Measurements from ENCODE around the gene NR3C2. TPM values are rescaled to one million over a fixed set of nuclear protein-coding genes. Genes with fewer than 3 reads are reported as not detected.

The NR3C2 gene
- total and polyA plus RNA-seq, 2 experiments from 2014 or later: 1.2 to 3.0 TPM

DNA sequence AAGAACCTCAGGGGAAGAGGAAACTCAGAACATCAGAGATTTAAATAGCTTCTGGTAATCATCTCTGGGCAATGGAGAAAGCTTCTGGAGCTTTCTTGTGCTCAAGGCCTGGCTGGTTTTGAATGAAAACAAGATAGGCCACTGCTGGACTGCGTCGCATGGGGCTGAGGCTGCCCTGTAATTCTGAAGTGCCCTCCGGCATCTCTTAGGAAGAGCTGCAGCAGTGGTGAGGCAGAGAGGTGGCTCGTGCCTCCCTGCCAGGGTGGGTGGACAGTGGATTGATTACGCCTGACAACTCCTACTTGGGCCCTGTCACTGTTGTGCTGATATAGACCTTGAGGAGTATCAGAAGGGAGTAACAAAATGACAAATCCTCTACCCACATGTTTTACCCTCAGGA is 279.7 kb downstream of the NR3C2 start:
- H3K4me1 Mint-ChIP-seq: peaks cover 8% of the 10 kb centered on the region; the same call in 2 of the 3 replicates
- no peaks in the 10 kb centered on the region for H3K36me3 Mint-ChIP-seq (ENCODE audit: low read depth)
- H3K4me1 ChIP-seq (ENCODE audit: insufficient read depth): peaks cover 8% of the 10 kb centered on the region; the same call in 1 of the 2 replicates
- no peaks in the 10 kb centered on the region for H3K27me3 ChIP-seq (ENCODE audit: insufficient read depth)
- no peak overlapping the region for H2AFZ ChIP-seq
- H3K36me3 ChIP-seq (ENCODE audit: insufficient read depth): no peaks in the 10 kb centered on the region
- no peaks in the 10 kb centered on the region for H3F3A ChIP-seq (replicated peaks; ENCODE audit: low read depth)
- TF ChIP-seq JUNB (IDR thresholded peaks at IDR 0.05; ENCODE audit: unreplicated experiment): no peak
- TF ChIP-seq, protein P1, sequence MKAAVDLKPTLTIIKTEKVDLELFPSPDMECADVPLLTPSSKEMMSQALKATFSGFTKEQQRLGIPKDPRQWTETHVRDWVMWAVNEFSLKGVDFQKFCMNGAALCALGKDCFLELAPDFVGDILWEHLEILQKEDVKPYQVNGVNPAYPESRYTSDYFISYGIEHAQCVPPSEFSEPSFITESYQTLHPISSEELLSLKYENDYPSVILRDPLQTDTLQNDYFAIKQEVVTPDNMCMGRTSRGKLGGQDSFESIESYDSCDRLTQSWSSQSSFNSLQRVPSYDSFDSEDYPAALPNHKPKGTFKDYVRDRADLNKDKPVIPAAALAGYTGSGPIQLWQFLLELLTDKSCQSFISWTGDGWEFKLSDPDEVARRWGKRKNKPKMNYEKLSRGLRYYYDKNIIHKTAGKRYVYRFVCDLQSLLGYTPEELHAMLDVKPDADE (IDR thresholded peaks at IDR 0.05): no peak
- TF ChIP-seq, protein P2, sequence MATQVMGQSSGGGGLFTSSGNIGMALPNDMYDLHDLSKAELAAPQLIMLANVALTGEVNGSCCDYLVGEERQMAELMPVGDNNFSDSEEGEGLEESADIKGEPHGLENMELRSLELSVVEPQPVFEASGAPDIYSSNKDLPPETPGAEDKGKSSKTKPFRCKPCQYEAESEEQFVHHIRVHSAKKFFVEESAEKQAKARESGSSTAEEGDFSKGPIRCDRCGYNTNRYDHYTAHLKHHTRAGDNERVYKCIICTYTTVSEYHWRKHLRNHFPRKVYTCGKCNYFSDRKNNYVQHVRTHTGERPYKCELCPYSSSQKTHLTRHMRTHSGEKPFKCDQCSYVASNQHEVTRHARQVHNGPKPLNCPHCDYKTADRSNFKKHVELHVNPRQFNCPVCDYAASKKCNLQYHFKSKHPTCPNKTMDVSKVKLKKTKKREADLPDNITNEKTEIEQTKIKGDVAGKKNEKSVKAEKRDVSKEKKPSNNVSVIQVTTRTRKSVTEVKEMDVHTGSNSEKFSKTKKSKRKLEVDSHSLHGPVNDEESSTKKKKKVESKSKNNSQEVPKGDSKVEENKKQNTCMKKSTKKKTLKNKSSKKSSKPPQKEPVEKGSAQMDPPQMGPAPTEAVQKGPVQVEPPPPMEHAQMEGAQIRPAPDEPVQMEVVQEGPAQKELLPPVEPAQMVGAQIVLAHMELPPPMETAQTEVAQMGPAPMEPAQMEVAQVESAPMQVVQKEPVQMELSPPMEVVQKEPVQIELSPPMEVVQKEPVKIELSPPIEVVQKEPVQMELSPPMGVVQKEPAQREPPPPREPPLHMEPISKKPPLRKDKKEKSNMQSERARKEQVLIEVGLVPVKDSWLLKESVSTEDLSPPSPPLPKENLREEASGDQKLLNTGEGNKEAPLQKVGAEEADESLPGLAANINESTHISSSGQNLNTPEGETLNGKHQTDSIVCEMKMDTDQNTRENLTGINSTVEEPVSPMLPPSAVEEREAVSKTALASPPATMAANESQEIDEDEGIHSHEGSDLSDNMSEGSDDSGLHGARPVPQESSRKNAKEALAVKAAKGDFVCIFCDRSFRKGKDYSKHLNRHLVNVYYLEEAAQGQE (IDR thresholded peaks at IDR 0.05; ENCODE audit: unreplicated experiment): no peak
- TF ChIP-seq STAT1 (IDR thresholded peaks at IDR 0.05; ENCODE audit: unreplicated experiment): no peak
- TF ChIP-seq POLR2AphosphoS5 (IDR thresholded peaks at IDR 0.05; ENCODE audit: low read depth): no peak
- TF ChIP-seq EZH2 (IDR thresholded peaks at IDR 0.05; ENCODE audit: low read depth, unreplicated experiment): no peak
- TF ChIP-seq NANOG (IDR thresholded peaks at IDR 0.05; ENCODE audit: borderline replicate concordance): no peak
- TF ChIP-seq EZH2phosphoT487 (IDR thresholded peaks at IDR 0.05; ENCODE audit: unreplicated experiment): no peak
- no peak for TF ChIP-seq ZNF331 (CRISPR knock-in tag; IDR thresholded peaks at IDR 0.05; ENCODE audit: low read depth)
- TF ChIP-seq, protein P3, sequence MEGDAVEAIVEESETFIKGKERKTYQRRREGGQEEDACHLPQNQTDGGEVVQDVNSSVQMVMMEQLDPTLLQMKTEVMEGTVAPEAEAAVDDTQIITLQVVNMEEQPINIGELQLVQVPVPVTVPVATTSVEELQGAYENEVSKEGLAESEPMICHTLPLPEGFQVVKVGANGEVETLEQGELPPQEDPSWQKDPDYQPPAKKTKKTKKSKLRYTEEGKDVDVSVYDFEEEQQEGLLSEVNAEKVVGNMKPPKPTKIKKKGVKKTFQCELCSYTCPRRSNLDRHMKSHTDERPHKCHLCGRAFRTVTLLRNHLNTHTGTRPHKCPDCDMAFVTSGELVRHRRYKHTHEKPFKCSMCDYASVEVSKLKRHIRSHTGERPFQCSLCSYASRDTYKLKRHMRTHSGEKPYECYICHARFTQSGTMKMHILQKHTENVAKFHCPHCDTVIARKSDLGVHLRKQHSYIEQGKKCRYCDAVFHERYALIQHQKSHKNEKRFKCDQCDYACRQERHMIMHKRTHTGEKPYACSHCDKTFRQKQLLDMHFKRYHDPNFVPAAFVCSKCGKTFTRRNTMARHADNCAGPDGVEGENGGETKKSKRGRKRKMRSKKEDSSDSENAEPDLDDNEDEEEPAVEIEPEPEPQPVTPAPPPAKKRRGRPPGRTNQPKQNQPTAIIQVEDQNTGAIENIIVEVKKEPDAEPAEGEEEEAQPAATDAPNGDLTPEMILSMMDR (conservative IDR thresholded peaks at IDR 0.05; ENCODE audit: low read depth in 2 of 2): no peak
- TF ChIP-seq ZNF114 (CRISPR knock-in tag; IDR thresholded peaks at IDR 0.05): no peak
- TF ChIP-seq, protein P4, sequence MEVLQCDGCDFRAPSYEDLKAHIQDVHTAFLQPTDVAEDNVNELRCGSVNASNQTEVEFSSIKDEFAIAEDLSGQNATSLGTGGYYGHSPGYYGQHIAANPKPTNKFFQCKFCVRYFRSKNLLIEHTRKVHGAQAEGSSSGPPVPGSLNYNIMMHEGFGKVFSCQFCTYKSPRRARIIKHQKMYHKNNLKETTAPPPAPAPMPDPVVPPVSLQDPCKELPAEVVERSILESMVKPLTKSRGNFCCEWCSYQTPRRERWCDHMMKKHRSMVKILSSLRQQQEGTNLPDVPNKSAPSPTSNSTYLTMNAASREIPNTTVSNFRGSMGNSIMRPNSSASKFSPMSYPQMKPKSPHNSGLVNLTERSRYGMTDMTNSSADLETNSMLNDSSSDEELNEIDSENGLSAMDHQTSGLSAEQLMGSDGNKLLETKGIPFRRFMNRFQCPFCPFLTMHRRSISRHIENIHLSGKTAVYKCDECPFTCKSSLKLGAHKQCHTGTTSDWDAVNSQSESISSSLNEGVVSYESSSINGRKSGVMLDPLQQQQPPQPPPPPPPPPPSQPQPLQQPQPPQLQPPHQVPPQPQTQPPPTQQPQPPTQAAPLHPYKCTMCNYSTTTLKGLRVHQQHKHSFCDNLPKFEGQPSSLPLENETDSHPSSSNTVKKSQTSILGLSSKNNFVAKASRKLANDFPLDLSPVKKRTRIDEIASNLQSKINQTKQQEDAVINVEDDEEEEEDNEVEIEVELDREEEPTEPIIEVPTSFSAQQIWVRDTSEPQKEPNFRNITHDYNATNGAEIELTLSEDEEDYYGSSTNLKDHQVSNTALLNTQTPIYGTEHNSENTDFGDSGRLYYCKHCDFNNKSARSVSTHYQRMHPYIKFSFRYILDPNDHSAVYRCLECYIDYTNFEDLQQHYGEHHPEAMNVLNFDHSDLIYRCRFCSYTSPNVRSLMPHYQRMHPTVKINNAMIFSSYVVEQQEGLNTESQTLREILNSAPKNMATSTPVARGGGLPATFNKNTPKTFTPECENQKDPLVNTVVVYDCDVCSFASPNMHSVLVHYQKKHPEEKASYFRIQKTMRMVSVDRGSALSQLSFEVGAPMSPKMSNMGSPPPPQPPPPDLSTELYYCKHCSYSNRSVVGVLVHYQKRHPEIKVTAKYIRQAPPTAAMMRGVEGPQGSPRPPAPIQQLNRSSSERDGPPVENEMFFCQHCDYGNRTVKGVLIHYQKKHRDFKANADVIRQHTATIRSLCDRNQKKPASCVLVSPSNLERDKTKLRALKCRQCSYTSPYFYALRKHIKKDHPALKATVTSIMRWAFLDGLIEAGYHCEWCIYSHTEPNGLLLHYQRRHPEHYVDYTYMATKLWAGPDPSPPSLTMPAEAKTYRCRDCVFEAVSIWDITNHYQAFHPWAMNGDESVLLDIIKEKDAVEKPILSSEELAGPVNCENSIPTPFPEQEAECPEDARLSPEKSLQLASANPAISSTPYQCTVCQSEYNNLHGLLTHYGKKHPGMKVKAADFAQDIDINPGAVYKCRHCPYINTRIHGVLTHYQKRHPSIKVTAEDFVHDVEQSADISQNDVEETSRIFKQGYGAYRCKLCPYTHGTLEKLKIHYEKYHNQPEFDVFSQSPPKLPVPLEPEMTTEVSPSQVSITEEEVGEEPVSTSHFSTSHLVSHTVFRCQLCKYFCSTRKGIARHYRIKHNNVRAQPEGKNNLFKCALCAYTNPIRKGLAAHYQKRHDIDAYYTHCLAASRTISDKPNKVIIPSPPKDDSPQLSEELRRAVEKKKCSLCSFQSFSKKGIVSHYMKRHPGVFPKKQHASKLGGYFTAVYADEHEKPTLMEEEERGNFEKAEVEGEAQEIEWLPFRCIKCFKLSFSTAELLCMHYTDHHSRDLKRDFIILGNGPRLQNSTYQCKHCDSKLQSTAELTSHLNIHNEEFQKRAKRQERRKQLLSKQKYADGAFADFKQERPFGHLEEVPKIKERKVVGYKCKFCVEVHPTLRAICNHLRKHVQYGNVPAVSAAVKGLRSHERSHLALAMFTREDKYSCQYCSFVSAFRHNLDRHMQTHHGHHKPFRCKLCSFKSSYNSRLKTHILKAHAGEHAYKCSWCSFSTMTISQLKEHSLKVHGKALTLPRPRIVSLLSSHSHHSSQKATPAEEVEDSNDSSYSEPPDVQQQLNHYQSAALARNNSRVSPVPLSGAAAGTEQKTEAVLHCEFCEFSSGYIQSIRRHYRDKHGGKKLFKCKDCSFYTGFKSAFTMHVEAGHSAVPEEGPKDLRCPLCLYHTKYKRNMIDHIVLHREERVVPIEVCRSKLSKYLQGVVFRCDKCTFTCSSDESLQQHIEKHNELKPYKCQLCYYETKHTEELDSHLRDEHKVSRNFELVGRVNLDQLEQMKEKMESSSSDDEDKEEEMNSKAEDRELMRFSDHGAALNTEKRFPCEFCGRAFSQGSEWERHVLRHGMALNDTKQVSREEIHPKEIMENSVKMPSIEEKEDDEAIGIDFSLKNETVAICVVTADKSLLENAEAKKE (CRISPR knock-in tag; IDR thresholded peaks at IDR 0.05): no peak
- TF ChIP-seq CREB1 (CRISPR knock-in tag; IDR thresholded peaks at IDR 0.05; ENCODE audit: low read depth): no peak
- no peaks in the 10 kb centered on the region for H3K9me3 Mint-ChIP-seq
- H3K79me2 ChIP-seq (replicated peaks; ENCODE audit: insufficient read depth): no peaks in the 10 kb centered on the region
- H3K4me2 ChIP-seq: no peak overlapping the region
- no peak overlapping the region for H3K27ac Mint-ChIP-seq
- no peak overlapping the region for H3K4me3 Mint-ChIP-seq
- H3K27me3 Mint-ChIP-seq (ENCODE audit: insufficient read depth, low read depth, poor library complexity): no peaks in the 10 kb centered on the region
- ATAC-seq (no peak), DNase-seq (ENCODE audit: low spot score) (no peak)
- no peak overlapping the region for H3K4me3 ChIP-seq
- no peaks in the 10 kb centered on the region; the same call in 1 of the 2 replicates for H3K9me2 ChIP-seq (ENCODE audit: insufficient read depth)
- H4K20me1 ChIP-seq (replicated peaks; ENCODE audit: insufficient read depth): no peaks in the 10 kb centered on the region
- H3K27ac ChIP-seq (ENCODE audit: low read depth): no peak overlapping the region
